Glomerular visceral epithelial cell (primary cell): ENCODE measurements around the gene RPEL1.
"Not testable (repeated sequence)": the region's sequence is repeated elsewhere in the genome, so short reads cannot be mapped to it uniquely, and the experiment has no call there.

ENCODE experiments used
- DNase-seq: peaks from one replicate; pipeline ENCODE4 v3.0.0-alpha.2; 2016; ENCODE audit errors: extremely low spot score

RPEL1 gene

DNA sequence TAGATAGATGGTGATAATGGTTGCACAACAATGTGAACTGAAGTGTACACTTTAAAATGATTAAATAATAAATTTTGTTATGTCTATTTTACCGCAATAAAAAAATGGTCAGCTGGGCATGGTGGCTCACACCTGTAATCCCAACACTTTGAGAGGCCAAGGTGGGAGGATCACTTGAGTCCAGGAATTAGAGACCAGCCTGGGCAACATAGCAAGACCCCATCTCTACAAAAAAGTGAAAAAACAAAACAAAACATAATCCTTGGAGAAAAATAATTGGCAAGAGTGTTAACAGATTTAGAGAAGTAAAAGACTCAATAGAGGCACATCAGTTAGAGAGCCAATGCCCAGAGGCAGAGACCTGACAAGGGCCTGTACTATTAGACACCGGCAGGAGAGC is 9.9 kb upstream of the RPEL1 start:
- DNase-seq, result no peak

DNA sequence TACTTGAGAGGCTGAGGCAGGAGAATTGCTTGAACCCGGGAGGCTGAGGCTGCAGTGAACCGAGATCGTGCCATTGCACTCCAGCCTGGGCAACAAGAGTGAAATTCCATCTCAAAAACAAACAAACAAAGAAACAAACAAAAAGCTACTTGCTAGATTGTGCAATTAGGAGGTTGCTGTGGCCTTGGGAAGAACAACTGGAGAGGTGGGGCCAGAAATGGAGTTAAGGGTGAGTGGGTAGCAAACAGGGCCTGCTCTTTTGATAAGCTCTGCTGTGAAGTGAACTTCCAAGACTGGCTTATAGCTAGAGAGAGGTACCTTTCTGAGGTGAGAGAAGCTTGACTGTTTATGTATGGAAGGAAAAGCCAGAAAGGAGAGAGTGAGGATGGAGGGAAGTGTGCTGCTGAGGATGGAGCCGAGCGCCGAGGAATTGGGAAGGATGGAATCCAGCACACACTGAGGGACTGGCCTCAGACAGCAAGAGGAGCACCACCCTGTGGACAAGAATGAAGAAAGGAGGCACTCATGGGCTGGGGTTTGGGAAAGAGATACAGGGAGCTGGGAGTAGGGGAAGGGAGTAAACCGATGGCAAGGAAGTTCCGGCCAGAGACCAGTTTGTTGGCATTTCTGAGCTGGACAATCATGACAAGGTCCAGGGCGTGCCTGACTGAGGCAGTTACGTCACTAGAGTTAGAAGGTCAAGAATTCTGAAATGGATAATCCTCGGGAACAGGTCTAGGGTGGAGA is 7.0 kb upstream of the RPEL1 start:
- no peak for DNase-seq

DNA sequence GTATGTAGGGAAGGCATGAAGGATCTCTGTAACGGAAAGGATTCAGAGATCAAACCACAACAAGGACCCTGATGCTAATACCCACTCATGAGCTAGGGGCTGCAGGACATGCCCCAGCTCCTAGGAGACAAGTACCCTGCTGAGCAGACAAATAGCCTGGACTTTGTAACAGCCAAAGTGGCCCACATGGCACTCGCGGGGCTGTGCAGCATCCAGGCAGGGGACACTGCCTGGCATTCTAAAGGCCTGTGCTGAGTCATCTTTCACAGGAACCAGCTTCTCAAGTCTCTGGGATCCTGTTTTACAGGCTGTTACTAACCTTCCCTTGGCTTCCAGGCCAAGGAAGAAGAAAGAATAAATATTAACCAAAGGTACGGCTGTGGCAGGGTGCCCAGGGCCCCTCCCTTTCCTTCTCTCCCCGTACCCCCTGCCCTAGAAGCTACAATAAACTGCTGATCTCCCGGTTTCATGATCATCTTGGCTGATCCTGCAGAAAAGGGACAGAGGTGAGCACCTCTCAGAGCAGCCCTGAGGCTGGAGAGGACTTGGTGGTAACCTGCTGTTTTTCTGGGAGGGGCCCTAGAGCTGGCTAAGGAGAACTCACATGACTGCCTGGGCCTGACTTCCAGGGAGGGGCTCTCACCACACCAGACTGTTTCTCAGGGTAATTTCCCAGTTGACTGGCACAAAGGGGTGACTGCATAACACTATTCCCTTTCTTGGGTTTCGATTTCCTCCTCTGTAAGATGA is 4.2 kb upstream of the RPEL1 start:
- DNase-seq, result peak; percentile 80

DNA sequence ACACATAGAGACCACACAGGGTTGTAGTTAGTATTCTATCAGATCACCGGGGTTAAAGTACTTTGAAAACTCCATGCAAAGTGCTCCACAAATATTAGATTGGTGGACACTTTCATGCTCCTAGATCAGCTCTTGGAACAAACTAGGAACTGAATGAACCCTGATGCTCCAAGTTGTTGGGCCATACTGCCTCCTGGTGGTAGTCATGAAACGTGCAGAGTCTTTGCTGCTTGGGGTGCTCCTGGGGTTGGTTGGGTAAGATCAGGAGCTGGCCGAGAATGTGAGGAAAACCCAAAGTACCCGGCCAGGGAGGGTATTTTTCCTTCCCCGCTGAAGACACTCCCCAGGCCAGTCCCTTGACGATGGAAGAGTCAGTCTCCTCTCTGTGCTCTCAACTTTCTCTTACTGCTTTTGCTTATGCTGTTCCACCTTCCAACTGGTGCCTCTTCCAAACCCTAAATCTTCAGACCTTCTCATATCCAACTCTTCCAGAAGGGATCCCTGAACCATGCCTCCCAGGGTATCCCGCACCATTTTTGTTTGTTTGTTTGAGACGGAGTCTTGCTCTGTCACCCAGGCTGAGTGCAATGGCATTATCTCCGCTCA is 918 bp upstream of the RPEL1 start:
- peak; percentile 81 for DNase-seq

DNA sequence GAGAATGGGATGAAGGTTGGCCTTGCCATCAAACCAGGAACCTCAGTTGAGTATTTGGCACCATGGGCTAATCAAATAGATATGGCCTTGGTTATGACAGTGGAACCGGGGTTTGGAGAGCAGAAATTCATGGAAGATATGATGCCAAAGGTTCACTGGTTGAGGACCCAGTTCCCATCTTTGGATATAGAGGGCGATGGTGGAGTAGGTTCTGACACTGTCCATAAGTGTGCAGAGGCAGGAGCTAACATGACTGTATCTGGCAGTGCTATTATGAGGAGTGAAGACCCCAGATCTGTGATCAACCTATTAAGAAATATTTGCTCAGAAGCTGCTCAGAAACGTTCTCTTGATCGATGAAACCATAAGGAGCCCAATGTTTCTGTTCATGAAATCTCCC is 637 bp downstream of the RPEL1 start:
- no peak for DNase-seq

DNA sequence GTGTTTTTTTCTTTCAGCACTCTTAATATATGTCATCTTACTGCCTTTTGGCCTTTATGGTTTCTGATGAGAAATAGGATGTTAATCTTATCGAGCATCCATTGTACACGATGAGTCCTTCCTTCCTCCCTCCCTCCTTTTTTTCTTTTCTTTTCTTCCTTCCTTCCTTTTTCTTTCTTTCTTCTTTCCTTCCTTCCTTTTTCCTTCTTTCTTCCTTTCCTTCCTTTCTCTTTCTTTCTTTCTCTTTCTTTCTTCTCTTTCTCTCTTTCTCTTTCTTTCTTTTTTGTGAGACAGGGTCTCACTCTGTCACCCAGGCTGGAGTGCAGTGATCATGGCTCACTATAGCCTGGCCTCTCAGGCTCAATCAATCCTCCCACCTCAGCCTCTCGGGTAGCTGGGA is 8.4 kb downstream of the RPEL1 start:
- DNase-seq, result no peak

DNA sequence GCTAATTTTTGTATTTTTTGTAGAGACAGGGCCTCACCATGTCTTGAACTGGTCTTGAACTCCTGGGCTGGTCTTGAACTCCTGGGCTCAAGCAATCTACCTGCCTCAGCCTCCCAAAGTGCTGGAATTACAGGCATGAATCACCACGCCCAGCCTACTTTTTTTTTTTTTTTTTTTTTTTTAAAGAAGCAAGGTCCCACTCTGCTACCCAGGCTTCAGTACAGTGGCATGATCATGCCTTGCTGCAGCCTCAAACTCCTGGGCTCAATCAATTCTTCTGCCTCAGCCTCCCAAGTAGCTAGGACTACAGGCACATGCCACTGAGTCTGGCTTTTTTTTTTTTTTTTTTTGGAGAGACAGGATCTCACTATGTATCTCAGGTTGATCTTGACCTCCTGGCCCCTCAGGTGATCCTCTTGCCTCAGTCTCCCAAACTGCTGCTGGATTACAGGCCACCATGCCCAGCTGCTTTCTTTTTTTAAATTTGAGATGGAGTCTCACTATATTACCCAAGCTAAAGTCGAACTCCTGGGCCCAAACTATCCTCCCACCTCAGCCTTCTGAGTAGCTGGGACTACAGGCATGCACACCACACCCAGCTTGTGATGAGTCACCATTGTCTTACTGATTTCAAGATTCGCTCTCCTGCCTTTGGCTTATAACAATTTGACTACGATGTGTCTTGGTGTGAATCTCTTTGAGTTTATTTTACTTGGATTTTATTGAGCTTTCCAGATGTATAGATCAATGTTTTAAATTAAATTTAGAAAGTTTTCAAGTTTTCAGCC is 9.0 kb downstream of the RPEL1 start:
- peak; percentile 40 for DNase-seq

DNA sequence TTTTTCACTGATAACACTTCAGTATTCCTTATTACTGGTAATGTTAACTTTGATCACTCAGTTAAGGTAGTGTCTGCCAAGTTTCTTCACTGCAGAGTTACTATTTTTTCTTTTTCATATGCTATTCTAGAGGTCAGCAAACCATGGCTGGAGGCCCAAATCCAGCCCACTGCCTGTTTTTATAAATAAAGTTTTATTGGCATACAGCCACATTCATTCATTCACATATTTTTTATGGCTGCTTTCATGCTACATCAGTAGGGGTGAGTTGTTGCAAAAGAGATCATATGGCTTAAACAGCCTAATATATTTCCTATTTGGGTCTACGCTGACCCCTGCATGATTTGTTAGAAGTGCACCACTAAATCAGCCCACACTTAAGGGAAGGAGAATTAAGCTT is 10.9 kb downstream of the RPEL1 start:
- DNase-seq, result no peak

DNA sequence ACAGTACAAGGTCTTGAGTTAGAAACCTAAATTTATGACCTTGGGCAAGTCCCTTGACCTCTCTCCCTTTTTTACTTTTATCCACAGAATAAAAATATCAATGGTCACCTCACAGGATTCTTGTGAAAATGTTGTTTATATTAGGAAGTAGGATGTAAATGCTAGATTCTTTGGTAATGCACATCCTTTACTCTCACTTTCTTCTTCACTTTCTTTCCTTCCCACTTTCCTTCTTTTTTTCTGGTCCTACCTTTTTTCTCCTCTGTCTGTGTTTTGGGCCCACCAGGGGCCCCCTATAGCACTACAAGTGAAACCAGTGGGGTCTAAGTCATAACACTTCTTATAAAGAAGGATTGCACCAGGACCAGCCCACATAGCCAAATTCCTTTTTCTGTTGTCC is 12.1 kb downstream of the RPEL1 start:
- no peak for DNase-seq

DNA sequence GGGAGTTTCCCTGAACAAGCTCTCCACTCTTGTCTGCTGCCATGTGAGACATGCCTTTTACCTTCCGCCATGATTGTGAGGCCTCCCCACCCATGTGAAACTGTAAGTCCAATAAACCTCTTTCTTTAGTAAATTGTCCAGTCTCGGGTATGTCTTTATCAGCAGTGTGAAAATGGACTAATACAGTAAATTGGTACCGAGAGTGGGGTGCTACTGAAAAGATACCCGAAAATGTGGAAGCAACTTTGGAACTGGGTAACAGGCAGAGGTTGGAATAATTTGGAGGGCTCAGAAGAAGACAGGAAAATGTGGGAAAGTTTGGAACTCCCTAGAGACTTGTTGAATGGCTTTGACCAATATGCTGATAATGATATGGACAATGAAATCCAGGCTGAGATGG is 13.2 kb downstream of the RPEL1 start:
- not testable (repeated sequence) for DNase-seq

DNA sequence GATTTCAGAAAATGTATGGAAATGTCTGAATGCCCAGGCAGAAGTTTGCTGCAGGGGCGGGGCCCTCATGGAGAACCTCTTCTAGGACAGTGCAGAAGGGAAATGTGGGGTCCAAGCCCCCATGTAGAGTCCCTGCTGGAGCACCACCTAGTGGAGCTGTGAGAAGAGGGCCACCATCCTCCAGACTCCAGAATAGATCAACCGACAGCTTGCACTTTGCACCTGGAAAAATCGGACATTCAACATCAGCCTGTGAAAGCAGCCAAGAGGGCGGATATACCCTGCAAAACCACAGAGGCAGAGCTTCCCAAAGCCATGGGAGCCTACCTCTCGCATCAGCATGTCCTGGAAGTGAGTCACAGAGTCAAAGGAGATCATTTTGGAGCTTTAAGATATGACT is 14.3 kb downstream of the RPEL1 start:
- no peak for DNase-seq

DNA sequence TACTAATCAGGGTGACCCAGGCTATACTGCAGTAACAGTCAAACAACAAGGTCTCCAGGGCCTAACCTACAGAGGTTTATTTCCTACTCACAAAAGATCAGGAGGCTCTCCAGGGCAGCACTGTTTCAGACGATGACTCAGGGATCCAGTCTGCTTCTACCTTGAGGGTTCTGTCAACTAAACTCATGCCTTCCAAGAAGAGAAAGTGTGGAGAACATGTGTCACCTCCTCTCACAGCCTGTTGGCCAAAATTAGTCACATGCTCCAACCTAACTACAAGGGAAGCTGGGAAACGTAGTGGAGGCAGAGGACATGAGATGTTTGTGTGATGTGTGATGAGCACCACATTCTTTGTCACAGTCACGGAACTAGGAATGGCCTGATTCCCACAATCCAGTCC is 16.5 kb downstream of the RPEL1 start:
- DNase-seq, result no peak

DNA sequence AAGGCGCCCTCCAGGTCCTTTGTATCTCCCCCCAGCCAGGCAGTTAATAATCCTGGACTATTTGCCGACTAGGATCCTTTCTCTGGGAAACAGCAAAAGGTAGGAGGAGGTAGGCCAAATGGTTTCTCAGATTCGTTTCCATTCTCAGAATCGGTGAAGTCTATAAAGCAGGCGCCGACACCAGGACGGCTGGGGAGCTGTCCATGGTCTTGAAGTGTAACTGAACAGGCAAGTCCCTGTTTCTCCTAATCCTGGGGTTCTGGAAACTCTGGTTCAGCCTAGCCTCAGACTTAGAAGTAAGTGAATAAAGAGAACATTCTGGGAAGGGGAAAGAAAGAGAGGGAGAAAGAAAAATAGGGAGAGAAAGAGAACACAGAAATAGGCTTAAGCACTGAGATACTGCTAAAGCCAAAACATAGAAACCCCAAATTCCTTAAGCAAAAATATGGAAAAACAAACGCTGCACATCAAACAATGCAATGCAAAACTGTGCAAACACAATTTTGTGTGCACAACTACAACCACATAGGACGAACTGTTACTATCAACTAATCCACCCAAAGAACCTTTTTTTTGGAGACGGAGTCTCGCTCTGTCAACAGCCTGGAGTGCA is 20.1 kb downstream of the RPEL1 start:
- DNase-seq, result peak; percentile 61

DNA sequence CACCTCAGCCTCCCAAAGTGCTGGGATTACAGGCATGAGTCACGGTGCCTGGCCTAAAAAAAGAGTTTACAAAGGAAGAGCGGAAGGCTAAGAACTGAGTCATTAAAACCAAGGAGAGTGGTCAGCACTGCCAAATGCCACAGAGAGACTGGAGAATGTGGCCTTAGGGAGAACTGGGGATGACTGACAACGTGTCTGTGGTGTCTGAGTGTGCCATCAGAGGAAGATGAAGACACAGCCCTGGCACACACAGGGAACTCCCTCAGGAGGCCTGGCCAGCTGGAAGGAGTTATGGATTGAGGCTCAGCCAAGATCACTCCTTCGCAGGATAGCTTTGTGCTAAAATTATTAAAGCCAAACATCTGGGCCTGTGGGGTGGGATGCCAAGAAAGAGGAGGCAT is 27.4 kb downstream of the RPEL1 start:
- peak; percentile 95 for DNase-seq

DNA sequence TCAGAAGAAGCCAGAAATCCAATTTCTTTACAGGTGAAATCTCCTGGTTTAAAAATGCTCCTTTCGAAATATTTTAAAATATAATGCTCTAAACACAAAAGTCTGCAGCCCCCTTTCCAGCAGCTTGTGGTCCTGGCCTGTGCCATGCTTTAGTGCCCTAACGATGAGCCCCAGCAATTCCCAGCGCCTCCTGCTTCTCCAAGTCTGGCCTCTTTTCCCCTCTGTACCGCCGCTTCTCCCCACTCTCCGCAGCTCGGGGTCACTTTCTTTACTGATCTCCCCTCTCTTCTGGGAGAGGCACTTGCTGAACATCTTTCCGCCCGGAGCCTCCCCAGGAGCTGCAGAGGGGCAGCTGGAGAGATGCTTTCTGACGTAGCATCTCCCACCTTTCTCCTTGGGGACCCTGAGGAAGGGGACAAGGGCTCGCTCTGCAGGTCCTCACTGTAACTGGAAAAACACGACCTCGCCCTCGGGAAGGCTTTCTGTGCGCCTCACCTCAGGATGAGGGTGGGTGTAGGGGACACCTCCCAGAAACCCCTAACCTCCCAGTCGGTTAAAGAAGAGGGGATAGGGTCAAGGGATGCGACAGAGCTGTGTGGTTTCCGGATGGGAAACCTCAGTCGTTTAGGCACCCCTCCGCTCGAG is 30.7 kb downstream of the RPEL1 start:
- no peak for DNase-seq

DNA sequence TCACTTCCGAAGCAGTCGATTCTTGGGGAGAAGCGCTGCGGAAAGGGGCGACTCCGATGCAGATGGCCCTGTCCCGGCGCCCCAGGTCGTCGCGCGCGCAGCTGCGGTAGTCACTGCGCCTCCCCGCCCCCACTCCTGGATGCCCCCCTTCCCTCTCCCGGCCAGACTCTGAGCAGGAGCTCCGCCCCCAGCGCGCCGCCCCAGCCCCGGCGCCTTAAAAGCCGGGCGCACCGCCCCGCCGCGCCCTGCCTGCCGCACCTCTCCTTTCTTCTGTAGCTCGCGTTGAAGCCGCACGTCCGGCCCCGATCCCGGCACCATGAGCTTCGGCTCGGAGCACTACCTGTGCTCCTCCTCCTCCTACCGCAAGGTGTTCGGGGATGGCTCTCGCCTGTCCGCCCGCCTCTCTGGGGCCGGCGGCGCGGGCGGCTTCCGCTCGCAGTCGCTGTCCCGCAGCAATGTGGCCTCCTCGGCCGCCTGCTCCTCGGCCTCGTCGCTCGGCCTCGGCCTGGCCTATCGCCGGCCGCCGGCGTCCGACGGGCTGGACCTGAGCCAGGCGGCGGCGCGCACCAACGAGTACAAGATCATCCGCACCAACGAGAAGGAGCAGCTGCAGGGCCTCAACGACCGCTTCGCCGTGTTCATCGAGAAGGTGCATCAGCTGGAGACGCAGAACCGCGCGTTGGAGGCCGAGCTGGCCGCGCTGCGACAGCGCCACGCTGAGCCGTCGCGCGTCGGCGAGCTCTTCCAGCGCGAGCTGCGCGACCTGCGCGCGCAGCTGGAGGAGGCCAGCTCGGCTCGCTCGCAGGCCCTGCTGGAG is 31.4 kb downstream of the RPEL1 start, which contains the start of gene INA:
TSS of gene INA (plus strand) at position 243 of the 817 bp plus-strand sequence. CDS start at position 317, 74 bp downstream.
- DNase-seq, result peak; percentile 63

DNA sequence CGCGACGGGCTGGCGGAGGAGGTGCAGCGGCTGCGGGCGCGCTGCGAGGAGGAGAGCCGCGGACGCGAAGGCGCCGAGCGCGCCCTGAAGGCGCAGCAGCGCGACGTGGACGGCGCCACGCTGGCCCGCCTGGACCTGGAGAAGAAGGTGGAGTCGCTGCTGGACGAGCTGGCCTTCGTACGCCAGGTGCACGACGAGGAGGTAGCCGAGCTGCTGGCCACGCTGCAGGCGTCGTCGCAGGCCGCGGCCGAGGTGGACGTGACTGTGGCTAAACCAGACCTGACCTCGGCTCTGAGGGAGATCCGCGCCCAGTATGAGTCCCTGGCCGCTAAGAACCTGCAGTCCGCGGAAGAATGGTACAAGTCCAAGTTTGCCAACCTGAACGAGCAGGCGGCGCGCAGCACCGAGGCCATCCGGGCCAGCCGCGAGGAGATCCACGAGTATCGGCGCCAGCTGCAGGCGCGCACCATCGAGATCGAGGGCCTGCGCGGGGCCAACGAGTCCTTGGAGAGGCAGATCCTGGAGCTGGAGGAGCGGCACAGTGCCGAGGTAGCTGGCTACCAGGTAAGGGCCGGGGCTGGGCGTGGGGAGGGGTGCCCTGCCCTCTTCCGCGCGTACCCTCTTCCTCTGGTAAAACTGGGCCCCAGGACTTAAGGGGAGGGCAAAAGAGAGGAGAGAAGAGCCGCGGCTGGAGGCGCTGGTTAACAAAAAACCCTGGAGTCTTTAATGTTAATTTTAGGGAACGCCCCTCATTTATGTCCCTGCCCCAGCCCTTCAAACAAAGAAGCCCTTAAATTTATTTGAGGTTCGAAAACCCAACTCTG is 32.2 kb downstream of the RPEL1 start:
- DNase-seq, result no peak

DNA sequence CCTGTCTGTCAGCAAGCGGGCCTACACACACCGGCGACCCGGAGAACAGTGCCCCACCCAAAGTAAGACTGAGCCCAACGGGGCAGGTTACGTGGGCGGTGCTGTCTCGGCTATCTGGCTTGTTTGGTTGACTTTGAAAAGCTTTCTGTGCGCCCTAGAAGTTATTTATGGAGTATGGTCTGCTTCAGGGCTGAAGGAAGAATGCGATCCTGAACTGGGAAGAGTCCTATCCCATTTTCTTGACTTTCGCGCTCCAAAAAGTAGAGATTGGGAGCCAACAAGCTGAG is 32.8 kb downstream of the RPEL1 start:
- DNase-seq, result no peak

DNA sequence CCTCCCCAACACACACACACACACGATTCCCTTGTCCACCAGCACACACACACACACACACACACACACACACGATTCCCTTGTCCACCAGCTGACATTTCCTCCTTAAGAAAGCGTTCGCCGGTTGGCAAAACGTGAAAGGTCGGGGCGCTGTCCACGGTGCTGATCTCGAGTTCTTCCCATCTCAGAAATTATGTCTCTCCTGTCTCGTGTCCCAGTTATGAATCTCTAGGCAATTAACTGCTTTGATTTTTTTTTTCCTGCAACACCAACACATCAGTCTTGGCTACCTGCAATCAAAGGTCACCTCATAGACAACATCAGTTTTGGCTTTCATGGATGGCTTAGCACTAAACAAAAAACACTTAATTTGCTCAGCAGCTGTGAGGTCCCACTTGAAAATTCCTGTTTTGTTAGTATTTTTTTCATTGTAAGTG is 33.2 kb downstream of the RPEL1 start:
- peak; percentile 37 for DNase-seq

DNA sequence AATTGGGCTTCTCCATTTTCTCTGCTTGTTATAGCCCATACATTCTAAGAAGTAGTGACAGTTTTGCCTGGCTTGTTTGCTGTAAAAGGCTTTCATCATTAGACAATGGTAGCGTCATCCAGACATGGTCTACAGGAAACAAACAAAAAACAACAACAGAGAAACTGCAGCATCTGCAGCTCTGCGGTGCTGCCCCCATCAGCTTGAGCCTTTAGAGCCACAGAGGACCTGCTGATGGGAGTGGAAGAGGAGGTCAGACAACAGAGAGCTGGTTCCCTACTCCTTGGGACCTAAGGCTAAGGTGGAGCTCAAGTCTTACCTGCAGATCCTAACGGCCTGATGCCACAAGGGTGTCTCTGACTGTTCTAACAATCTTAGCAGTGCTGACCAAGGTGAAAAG is 34.3 kb downstream of the RPEL1 start:
- no peak for DNase-seq
